Measurements from ENCODE around the gene TMEM202. TPM values are rescaled to one million over a fixed set of nuclear protein-coding genes. Genes with fewer than 3 reads are reported as not detected.

Gene TMEM202
- total and polyA plus RNA-seq, 7 donors, result not detected

GRCh38 chr15:72369964-72370363, 28.1 kb upstream of the TMEM202 start:
- 73 to 82% methylated on average over 1 of the region's 1 CpG for WGBS, 2 donors
- TF ChIP-seq EP300 (IDR thresholded peaks at IDR 0.05), result no peak
- no peak for TF ChIP-seq POLR2A (IDR thresholded peaks at IDR 0.05)
- no peak for TF ChIP-seq POLR2AphosphoS5 (IDR thresholded peaks at IDR 0.05)
- no peak for TF ChIP-seq CTCF (IDR thresholded peaks at IDR 0.05)
- H3K9me3 ChIP-seq, result no peaks in the 10 kb centered on the region
- no peaks in the 10 kb centered on the region for H3K27me3 ChIP-seq
- no peak overlapping the region for H3K27ac ChIP-seq
- intact Hi-C loops (cut with DNase I), result loop anchor here (10.0 kb wide), 1 partner anchor 315 kb away; the partner anchor contains the start of genes BBS4 and HIGD2B
- H3K4me3 ChIP-seq, result no peak overlapping the region
- H3K4me1 ChIP-seq, result peaks cover 0 to 25% (median 13%) of the 10 kb centered on the region in 4 donors
- peaks cover 0 to 18% (median 3%) of the 10 kb centered on the region in 4 donors for H3K36me3 ChIP-seq
- DNase-seq, result no peak

- intact Hi-C loops (cut with DNase I), result loop anchor here (10.0 kb wide), 1 partner anchor 312 kb away; the partner anchor contains the start of genes BBS4 and HIGD2B
- no peak overlapping the region for H3K4me3 ChIP-seq
- no peak for DNase-seq
- peaks cover 0 to 18% (median 3%) of the 10 kb centered on the region in 4 donors for H3K36me3 ChIP-seq
- no peaks in the 10 kb centered on the region for H3K9me3 ChIP-seq
- no peaks in the 10 kb centered on the region for H3K27me3 ChIP-seq
- TF ChIP-seq POLR2A (IDR thresholded peaks at IDR 0.05) (no peak), CTCF (IDR thresholded peaks at IDR 0.05) (no peak), POLR2AphosphoS5 (IDR thresholded peaks at IDR 0.05) (no peak), EP300 (IDR thresholded peaks at IDR 0.05) (no peak)
- H3K27ac ChIP-seq, result no peak overlapping the region
- H3K4me1 ChIP-seq, result peaks cover 0 to 40% (median 24%) of the 10 kb centered on the region in 4 donors
These were observed 25.7 kb upstream of the TMEM202 start for GRCh38 chr15:72372361-72372760.

GRCh38 chr15:72375501-72375845, 22.6 kb upstream of the TMEM202 start:
- no peak for DNase-seq
- Histone ChIP-seq H3K36me3 (peaks cover 0 to 3% (median 0%) of the 10 kb centered on the region in 4 donors), H3K27ac (peak overlapping the region; percentile 82 to 86 (median 84)), H3K27me3 (no peaks in the 10 kb centered on the region), H3K9me3 (no peaks in the 10 kb centered on the region), H3K4me3 (peak overlapping the region; percentile 70 to 85 (median 78)), H3K4me1 (peaks cover 0 to 33% (median 24%) of the 10 kb centered on the region in 4 donors)
- TF ChIP-seq POLR2AphosphoS5 (IDR thresholded peaks at IDR 0.05) (no peak), POLR2A (IDR thresholded peaks at IDR 0.05) (no peak), CTCF (IDR thresholded peaks at IDR 0.05) (no peak), EP300 (IDR thresholded peaks at IDR 0.05) (no peak)
- WGBS, 2 donors, result 0% methylated on average over 17 of the region's 17 CpGs
- intact Hi-C loops (cut with DNase I), result loop anchor here (5.0 to 10.0 kb wide), 3 partner anchors 97 to 677 kb away; partner anchors contain the start of genes ARIH1, BBS4, HIGD2B and NEO1

GRCh38 chr15:72375846-72376581, 22.1 kb upstream of the TMEM202 start, which contains the start of gene HEXA:
Gene HEXA (minus strand): TSS chr15:72376014. CDS start chr15:72375972, 42 bp downstream.
- no peaks in the 10 kb centered on the region for H3K9me3 ChIP-seq
- H3K27ac ChIP-seq, result peak within 1 kb of the TSS; percentile 82 to 86 (median 84)
- WGBS, 2 donors, result 0 to 1% methylated on average over 50 of the region's 50 CpGs
- peaks cover 0 to 33% (median 24%) of the 10 kb centered on the region in 4 donors for H3K4me1 ChIP-seq
- intact Hi-C loops (cut with DNase I), result loop anchor here (2.0 to 10.0 kb wide), 4 partner anchors 96 to 676 kb away; partner anchors contain the start of genes ARIH1, BBS4, HIGD2B and NEO1
- peak; percentile 99 for DNase-seq
- H3K36me3 ChIP-seq, result no peaks in the 10 kb centered on the region
- no peaks in the 10 kb centered on the region for H3K27me3 ChIP-seq
- H3K4me3 ChIP-seq, result peak within 1 kb of the TSS; percentile 70 to 85 (median 78)
- TF ChIP-seq EP300 (IDR thresholded peaks at IDR 0.05) (peak in 2 of 4 donors; percentile 52 to 79), CTCF (IDR thresholded peaks at IDR 0.05) (no peak), POLR2AphosphoS5 (IDR thresholded peaks at IDR 0.05) (peak; percentile 80 to 94 (median 94)), POLR2A (IDR thresholded peaks at IDR 0.05) (peak; percentile 59 to 74)

All from sigmoid colon (tissue), 7 donors.